ENCODE measurements around the gene RELN. TPM values are rescaled to one million over a fixed set of nuclear protein-coding genes. Genes with fewer than 3 reads are reported as not detected.

Gene RELN
- total RNA-seq, 1 experiment from 2014 or later = 0.48 TPM

DNA sequence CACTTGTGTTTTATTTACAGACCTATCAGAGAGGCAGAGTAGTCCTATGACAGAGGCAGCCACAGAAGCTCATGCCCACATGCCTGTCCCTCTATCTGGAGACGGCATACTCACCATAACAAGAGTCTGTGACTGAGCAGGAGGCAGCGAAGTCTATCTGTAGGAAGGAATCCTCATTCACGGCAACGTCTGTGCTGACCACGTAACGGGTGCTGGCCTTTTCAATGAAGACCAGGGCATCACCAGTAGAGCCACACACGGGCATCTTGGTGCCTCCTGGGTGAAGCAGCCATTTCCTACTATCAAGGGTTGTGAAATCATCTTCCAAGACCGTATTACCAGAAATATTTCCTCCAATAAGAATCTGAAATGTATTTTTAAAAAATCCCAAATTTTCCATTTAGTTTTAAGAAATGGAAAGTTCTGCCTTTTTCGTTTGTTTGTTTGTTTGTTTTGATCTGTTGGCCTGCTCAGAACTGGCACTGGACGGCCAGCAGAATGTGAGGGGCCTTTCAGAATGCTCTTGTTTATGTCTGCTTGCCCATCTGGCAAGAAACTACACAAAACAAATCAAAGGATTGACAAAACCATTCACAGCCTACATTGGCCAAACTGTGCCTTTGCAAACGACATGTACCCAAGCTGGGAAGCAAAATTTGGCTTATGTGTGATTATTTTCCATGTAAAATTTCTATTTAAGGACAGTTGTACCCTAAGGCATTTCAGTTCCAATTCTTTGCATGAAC, 450.3 kb downstream of the RELN start:
- H3K9me2 ChIP-seq (ENCODE audit: insufficient read depth) = no peaks in the 10 kb centered on the region
- ChIA-PET POLR2A (ENCODE audit: unreplicated experiment) (no interaction called here), CTCF (no interaction called here)
- no peaks in the 10 kb centered on the region for H3K4me1 ChIP-seq (replicated peaks; ENCODE audit: insufficient read depth)
- H3K27ac ChIP-seq = no peak overlapping the region
- 0 out of 2 replicates have a peak, but pooled peaks cover 8% of the 10 kb centered on the region for H3K27me3 ChIP-seq (ENCODE audit: insufficient read depth, low read depth)
- H3K4me2 ChIP-seq = no peak overlapping the region
- TF ChIP-seq, protein P1, sequence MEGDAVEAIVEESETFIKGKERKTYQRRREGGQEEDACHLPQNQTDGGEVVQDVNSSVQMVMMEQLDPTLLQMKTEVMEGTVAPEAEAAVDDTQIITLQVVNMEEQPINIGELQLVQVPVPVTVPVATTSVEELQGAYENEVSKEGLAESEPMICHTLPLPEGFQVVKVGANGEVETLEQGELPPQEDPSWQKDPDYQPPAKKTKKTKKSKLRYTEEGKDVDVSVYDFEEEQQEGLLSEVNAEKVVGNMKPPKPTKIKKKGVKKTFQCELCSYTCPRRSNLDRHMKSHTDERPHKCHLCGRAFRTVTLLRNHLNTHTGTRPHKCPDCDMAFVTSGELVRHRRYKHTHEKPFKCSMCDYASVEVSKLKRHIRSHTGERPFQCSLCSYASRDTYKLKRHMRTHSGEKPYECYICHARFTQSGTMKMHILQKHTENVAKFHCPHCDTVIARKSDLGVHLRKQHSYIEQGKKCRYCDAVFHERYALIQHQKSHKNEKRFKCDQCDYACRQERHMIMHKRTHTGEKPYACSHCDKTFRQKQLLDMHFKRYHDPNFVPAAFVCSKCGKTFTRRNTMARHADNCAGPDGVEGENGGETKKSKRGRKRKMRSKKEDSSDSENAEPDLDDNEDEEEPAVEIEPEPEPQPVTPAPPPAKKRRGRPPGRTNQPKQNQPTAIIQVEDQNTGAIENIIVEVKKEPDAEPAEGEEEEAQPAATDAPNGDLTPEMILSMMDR (conservative IDR thresholded peaks at IDR 0.05) = no peak
- no peak for TF ChIP-seq EZH2 (IDR thresholded peaks at IDR 0.05; ENCODE audit: low read depth)
- BruUV-seq (replicated peaks) = no TSS peak
- H3K9me3 ChIP-seq (ENCODE audit: insufficient read depth, low read depth) = no peaks in the 10 kb centered on the region; the same call in 1 of the 2 replicates
- no peaks in the 10 kb centered on the region for H3K79me2 ChIP-seq (ENCODE audit: low read depth)
- no peaks in the 10 kb centered on the region for H3F3A ChIP-seq (ENCODE audit: insufficient read depth, low read depth)
- H2AFZ ChIP-seq = no peak overlapping the region
- no peaks in the 10 kb centered on the region for H3K36me3 ChIP-seq (ENCODE audit: low read depth)
- intact Hi-C loops (cut with micrococcal nuclease; ENCODE audit: unreplicated experiment) = no loop called here
- no peak for DNase-seq
- no peak overlapping the region for H3K4me3 ChIP-seq
- no peaks in the 10 kb centered on the region; the same call in 1 of the 2 replicates for H4K20me1 ChIP-seq (ENCODE audit: insufficient read depth)

DNA sequence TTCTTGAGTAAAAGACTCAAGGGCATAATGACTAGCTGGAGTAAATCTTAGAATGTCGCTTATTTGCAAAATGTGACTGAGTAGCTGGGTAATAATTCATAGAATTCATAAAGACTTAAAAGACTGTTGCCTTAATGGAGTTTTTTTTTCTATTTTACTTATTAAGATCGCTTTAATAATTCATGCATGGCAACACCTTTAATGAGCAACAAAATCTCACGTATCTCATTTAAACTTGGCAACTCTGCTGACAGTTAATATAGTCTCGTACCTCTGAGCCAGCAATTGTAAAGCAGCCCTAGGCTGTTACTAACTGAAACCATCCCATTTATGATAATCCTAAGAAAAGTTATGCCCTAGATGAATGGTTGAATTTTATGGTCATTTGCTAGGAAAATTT, 455.7 kb downstream of the RELN start:
- Histone ChIP-seq H3K4me1 (replicated peaks; ENCODE audit: insufficient read depth) (no peaks in the 10 kb centered on the region), H3K27me3 (ENCODE audit: insufficient read depth, low read depth) (0 out of 2 replicates have a peak, but pooled peaks cover 4% of the 10 kb centered on the region), H4K20me1 (ENCODE audit: insufficient read depth) (no peaks in the 10 kb centered on the region), H3K9me3 (ENCODE audit: insufficient read depth, low read depth) (no peaks in the 10 kb centered on the region), H3F3A (ENCODE audit: insufficient read depth, low read depth) (no peaks in the 10 kb centered on the region), H3K4me2 (no peak overlapping the region), H3K27ac (no peak overlapping the region), H3K36me3 (ENCODE audit: low read depth) (no peaks in the 10 kb centered on the region), H3K4me3 (no peak overlapping the region), H3K79me2 (ENCODE audit: low read depth) (no peaks in the 10 kb centered on the region), H2AFZ (no peak overlapping the region), H3K9me2 (ENCODE audit: insufficient read depth) (no peaks in the 10 kb centered on the region)
- no peak for TF ChIP-seq EZH2 (IDR thresholded peaks at IDR 0.05; ENCODE audit: low read depth)
- TF ChIP-seq, protein P1 (conservative IDR thresholded peaks at IDR 0.05) = no peak
- BruUV-seq (replicated peaks) = no TSS peak
- intact Hi-C loops (cut with micrococcal nuclease; ENCODE audit: unreplicated experiment) = no loop called here
- DNase-seq = no peak
- CTCF ChIA-PET = no interaction called here
- POLR2A ChIA-PET (ENCODE audit: unreplicated experiment) = interaction anchor here (0.6 kb wide), 1 partner anchor 474 kb away, joined by 4 read pairs; no protein-coding TSS in a partner anchor

DNA sequence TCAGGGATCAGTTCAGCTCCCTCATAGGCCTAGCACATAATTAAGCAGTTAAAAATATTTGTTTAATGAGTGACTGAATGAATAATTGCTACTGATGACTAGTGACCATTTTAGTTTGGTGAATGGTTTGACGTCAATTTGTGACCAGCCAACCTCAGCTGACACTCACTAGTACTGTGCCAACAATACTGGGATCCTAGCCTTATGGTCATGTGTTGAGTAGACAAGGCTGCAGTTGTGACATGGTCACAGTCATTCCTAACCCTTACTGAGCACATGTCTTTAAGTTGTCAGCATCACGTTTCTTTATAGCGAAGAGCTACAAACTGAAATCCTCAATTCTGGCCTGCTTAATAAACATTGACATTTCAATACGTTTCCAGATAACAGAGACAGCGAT, 456.5 kb downstream of the RELN start:
- no TSS peak for BruUV-seq (replicated peaks)
- no peak for DNase-seq
- Histone ChIP-seq H3K27me3 (ENCODE audit: insufficient read depth, low read depth) (0 out of 2 replicates have a peak, but pooled peaks cover 4% of the 10 kb centered on the region), H3K4me2 (no peak overlapping the region), H4K20me1 (ENCODE audit: insufficient read depth) (no peaks in the 10 kb centered on the region), H3F3A (ENCODE audit: insufficient read depth, low read depth) (no peaks in the 10 kb centered on the region), H3K79me2 (ENCODE audit: low read depth) (no peaks in the 10 kb centered on the region), H3K4me1 (replicated peaks; ENCODE audit: insufficient read depth) (no peaks in the 10 kb centered on the region), H3K9me2 (ENCODE audit: insufficient read depth) (no peaks in the 10 kb centered on the region), H3K36me3 (ENCODE audit: low read depth) (no peaks in the 10 kb centered on the region), H3K4me3 (no peak overlapping the region), H3K9me3 (ENCODE audit: insufficient read depth, low read depth) (no peaks in the 10 kb centered on the region), H3K27ac (no peak overlapping the region), H2AFZ (no peak overlapping the region)
- intact Hi-C loops (cut with micrococcal nuclease; ENCODE audit: unreplicated experiment) = no loop called here
- ChIA-PET CTCF (no interaction called here), POLR2A (ENCODE audit: unreplicated experiment) (interaction anchor here (0.6 kb wide), 1 partner anchor 474 kb away, joined by 4 read pairs; no protein-coding TSS in a partner anchor)
- TF ChIP-seq EZH2 (IDR thresholded peaks at IDR 0.05; ENCODE audit: low read depth) = no peak
- TF ChIP-seq, protein P1 (conservative IDR thresholded peaks at IDR 0.05) = no peak
